ENCODE results near the gene CELF1. TPM values are rescaled to one million over a fixed set of nuclear protein-coding genes. Genes with fewer than 3 reads are reported as not detected.
A peak's percentile ranks its signal among the peaks of the same experiment; 100 is the strongest.

CELF1 gene
- total RNA-seq, 1 experiment from 2014 or later: 152 TPM

GRCh38 chr11:47435687-47436086 is 117.2 kb downstream of the CELF1 start:
- ChIA-PET POLR2A (no interaction called here), CTCF (no interaction called here)
- Histone ChIP-seq H3K4me3 (ENCODE audit: low read depth, low read length) (no peak overlapping the region), H3K9me3 (no peaks in the 10 kb centered on the region), H3K4me1 (no peaks in the 10 kb centered on the region), H3K27me3 (replicated peaks; ENCODE audit: control insufficient read depth, insufficient read depth, low read length) (no peaks in the 10 kb centered on the region), H3K36me3 (ENCODE audit: control insufficient read depth, insufficient read depth, low read length) (no peaks in the 10 kb centered on the region)
- Mint-ChIP-seq H3K36me3 (ENCODE audit: insufficient read depth, unreplicated experiment) (peaks cover 5% of the 10 kb centered on the region), H3K9me3 (ENCODE audit: unreplicated experiment) (no peaks in the 10 kb centered on the region), H3K4me1 (ENCODE audit: low read depth, unreplicated experiment) (peaks cover 7% of the 10 kb centered on the region), H3K27ac (ENCODE audit: unreplicated experiment) (peak overlapping the region; percentile 68), H3K27me3 (ENCODE audit: insufficient read depth, unreplicated experiment) (no peaks in the 10 kb centered on the region), H3K4me3 (ENCODE audit: unreplicated experiment) (no peak overlapping the region)
- intact Hi-C loops (cut with micrococcal nuclease; ENCODE audit: unreplicated experiment): no loop called here
- no peak for TF ChIP-seq CTCF (IDR thresholded peaks at IDR 0.05; ENCODE audit: insufficient read depth in 1 of 2, low read depth in 1 of 2, low read length in 1 of 2, severe bottlenecking in 1 of 2, unreplicated experiment in 1 of 2)
- no TSS peak for BruUV-seq (replicated peaks)
- no peak for DNase-seq

- intact Hi-C loops (cut with micrococcal nuclease; ENCODE audit: unreplicated experiment): no loop called here
- Mint-ChIP-seq H3K4me1 (ENCODE audit: low read depth, unreplicated experiment) (peaks cover 7% of the 10 kb centered on the region), H3K9me3 (ENCODE audit: unreplicated experiment) (no peaks in the 10 kb centered on the region), H3K36me3 (ENCODE audit: insufficient read depth, unreplicated experiment) (peaks cover 5% of the 10 kb centered on the region), H3K27me3 (ENCODE audit: insufficient read depth, unreplicated experiment) (no peaks in the 10 kb centered on the region), H3K27ac (ENCODE audit: unreplicated experiment) (no peak overlapping the region), H3K4me3 (ENCODE audit: unreplicated experiment) (no peak overlapping the region)
- ChIA-PET POLR2A (interaction anchor here (0.7 kb wide), 1 partner anchor 8 kb away, joined by 8 read pairs; the partner anchor contains the start of gene PSMC3), CTCF (interaction anchor here (0.6 kb wide), 1 partner anchor 20 kb away, joined by 4 read pairs; no protein-coding TSS in a partner anchor)
- Histone ChIP-seq H3K4me1 (no peaks in the 10 kb centered on the region), H3K36me3 (ENCODE audit: control insufficient read depth, insufficient read depth, low read length) (no peaks in the 10 kb centered on the region), H3K9me3 (no peaks in the 10 kb centered on the region), H3K27me3 (replicated peaks; ENCODE audit: control insufficient read depth, insufficient read depth, low read length) (no peaks in the 10 kb centered on the region), H3K4me3 (ENCODE audit: low read depth, low read length) (no peak overlapping the region)
- DNase-seq: no peak
- BruUV-seq (replicated peaks): no TSS peak
- TF ChIP-seq CTCF (IDR thresholded peaks at IDR 0.05; ENCODE audit: insufficient read depth in 1 of 2, low read depth in 1 of 2, low read length in 1 of 2, severe bottlenecking in 1 of 2, unreplicated experiment in 1 of 2): no peak
Measured at GRCh38 chr11:47434011-47434786, 118.7 kb downstream of the CELF1 start.

GRCh38 chr11:47433157-47433556 is 119.8 kb downstream of the CELF1 start:
- H3K36me3 ChIP-seq (ENCODE audit: control insufficient read depth, insufficient read depth, low read length): no peaks in the 10 kb centered on the region
- no peaks in the 10 kb centered on the region for H3K4me1 ChIP-seq
- no peak overlapping the region for H3K4me3 ChIP-seq (ENCODE audit: low read depth, low read length)
- no TSS peak for BruUV-seq (replicated peaks)
- Mint-ChIP-seq H3K4me3 (ENCODE audit: unreplicated experiment) (no peak overlapping the region), H3K27ac (ENCODE audit: unreplicated experiment) (peak overlapping the region; percentile 20), H3K27me3 (ENCODE audit: insufficient read depth, unreplicated experiment) (no peaks in the 10 kb centered on the region), H3K9me3 (ENCODE audit: unreplicated experiment) (no peaks in the 10 kb centered on the region), H3K4me1 (ENCODE audit: low read depth, unreplicated experiment) (peaks cover 7% of the 10 kb centered on the region), H3K36me3 (ENCODE audit: insufficient read depth, unreplicated experiment) (peaks cover 5% of the 10 kb centered on the region)
- no peak for TF ChIP-seq CTCF (IDR thresholded peaks at IDR 0.05; ENCODE audit: insufficient read depth in 1 of 2, low read depth in 1 of 2, low read length in 1 of 2, severe bottlenecking in 1 of 2, unreplicated experiment in 1 of 2)
- POLR2A ChIA-PET: no interaction called here
- CTCF ChIA-PET: interaction anchor here (0.6 kb wide), 1 partner anchor 21 kb away, joined by 4 read pairs; no protein-coding TSS in a partner anchor
- peak; percentile 49 to 68 for DNase-seq
- H3K27me3 ChIP-seq (replicated peaks; ENCODE audit: control insufficient read depth, insufficient read depth, low read length): no peaks in the 10 kb centered on the region
- intact Hi-C loops (cut with micrococcal nuclease; ENCODE audit: unreplicated experiment): no loop called here
- no peaks in the 10 kb centered on the region for H3K9me3 ChIP-seq
